Stimulated activated CD8-positive, alpha-beta memory T cell treated with anti-CD3 and anti-CD28 coated beads, Interleukin-15, amount 100 ng/mL, for 48 hours (primary cell): ENCODE data around the gene LGALS1.
A peak's percentile ranks its signal among the peaks of the same experiment; 100 is the strongest.

Source experiments
- DNase-seq, 2 donors: peaks; one replicate each; pipeline ENCODE4 v3.0.0-alpha.2; 2020; ENCODE audit warnings: low read depth in 2 of 2

The LGALS1 gene

DNA sequence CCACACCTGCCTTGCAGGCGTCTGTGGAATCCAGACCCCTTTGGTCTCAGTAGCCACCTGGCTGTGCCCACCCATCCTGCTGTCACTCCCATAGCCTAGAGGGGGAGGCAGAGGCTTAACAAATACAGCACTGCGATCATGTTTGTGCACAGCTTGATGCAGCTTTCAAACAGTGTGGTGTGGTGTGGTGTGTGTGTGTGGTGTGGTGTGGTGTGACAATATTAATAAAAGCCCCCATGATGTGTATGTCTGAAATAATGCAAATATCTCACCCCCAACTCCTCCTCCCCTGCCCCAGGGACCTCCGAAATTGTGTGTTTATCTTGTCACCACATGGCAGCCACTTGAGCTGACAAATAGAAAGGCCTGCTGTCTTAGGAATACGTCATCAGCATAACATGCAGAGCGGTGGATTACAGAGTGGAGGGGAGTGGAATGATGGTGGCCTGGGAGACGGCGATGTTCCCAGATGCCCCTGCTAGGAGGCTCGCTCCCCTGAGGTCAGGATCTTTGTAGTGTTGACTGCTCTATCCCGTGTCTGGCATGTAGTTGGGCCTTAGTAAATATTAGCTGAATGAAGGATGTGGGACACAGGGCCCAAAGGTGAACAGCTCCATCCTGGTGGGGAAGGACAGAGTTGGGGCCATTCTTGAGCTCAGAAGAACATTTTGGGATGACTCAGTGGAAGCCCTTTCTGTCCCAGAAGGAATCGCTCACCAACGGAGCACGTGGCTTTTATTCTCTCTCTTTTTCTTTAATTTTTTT, 14.1 kb upstream of the LGALS1 start:
- DNase-seq, result no peak

GRCh38 chr22:37662039-37662438, 13.4 kb upstream of the LGALS1 start:
- DNase-seq, result no peak

- no peak for DNase-seq
These were observed 11.8 kb upstream of the LGALS1 start for GRCh38 chr22:37663521-37664140.

GRCh38 chr22:37664249-37665101, 11.0 kb upstream of the LGALS1 start:
- DNase-seq, result no peak

- no peak for DNase-seq
These were observed 9.9 kb upstream of the LGALS1 start for GRCh38 chr22:37665487-37665886.

DNA sequence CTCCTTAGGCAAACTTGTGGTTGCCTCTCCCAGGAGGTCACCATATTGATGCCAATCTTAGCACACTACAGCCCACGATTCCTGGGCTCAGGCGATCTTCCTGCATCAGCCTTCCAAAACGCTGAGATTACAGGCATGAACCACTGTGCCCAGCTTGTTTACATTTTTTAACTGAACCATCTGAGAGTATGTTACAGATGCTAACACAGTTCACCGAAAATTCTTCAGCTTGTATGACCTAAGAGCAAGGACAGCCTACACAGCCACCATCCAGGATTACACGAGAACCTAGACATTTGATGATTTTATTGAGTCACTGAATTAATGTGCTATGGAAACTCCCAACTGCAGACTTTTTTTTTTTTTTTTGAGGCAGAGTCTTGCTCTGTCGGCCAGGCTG, 5.8 kb upstream of the LGALS1 start:
- no peak for DNase-seq

DNA sequence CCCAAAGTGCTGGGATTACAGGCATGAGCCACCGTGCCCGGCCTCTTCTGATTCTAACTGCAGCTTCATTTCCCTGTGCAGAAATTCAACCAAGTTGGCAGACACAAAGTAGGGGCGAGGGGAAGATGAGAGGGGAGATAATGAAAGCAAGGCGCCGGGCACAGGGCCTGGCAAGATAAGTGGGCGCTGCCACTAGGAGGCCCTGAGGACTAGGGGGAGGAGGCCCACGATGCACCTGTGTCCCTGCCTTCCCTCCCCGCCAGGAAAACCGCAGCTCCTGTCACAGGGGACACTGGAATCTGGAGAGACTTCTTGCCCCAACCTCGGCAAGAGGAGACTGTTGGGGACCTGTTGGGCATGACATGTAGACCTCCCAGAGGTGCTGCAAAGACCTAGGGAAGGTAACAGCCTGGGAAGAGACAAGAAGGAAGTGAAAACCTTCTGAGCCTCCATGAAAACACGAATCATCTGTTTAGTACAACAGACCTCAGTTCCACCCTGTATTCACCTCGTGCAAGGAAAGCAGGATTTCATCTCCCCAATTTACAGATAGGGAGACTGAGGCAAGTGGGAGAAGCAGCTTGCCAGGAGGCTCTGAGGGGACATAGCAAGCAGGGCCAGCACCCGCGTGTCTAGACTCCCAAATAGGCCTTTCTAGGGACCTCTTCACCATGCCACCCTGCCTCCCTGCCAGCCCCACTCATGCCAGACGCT, 3.1 kb upstream of the LGALS1 start:
- DNase-seq, result no peak

DNA sequence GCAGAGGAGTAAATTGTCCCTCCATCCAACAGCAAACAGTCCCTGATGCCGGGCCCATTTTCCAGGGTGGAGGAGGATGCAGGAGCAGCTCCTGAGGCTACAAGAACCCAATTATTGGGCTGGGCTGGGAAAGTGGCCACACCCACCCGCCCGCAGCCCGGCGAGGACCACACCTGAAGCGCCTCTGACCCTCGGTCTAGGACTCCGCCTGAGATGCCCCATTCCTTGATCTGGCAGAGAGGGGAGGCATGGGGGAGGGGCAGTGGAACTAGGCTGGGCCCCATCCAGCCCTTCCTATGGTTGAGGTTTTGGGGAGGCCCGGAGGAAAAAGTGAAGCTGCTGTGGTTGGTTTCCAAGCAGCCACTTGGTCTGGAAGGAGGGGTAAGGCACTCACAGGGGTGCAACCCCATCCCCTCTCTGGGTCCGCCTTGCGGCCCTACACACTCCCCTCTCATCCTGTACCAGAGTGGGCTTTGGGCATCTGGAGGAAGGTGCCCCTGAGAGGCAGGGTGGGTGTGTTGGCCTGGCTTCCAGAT, 2.4 kb upstream of the LGALS1 start:
- DNase-seq, result no peak

DNA sequence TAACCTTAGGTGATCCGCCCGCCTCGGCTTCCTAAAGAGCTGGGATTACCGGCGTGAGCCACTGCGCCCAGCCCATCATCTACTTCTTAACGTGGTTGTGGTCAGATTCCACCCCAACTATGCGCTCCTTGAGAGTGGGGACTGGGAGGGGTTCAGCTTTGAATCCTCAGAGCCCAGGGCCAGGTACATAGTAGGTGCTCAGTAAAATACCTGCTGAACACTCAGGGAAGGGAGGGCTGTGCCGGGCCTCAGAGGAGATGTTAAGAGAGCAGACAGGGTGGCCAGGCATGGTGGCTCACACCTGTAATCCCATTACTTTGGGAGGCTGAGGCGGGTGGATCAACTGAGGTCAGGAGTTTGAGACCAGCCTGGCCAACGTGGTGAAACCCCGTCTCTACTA, 1.2 kb upstream of the LGALS1 start:
- no peak for DNase-seq

GRCh38 chr22:37675930-37676735, 697 bp downstream of the LGALS1 start:
- no peak for DNase-seq

DNA sequence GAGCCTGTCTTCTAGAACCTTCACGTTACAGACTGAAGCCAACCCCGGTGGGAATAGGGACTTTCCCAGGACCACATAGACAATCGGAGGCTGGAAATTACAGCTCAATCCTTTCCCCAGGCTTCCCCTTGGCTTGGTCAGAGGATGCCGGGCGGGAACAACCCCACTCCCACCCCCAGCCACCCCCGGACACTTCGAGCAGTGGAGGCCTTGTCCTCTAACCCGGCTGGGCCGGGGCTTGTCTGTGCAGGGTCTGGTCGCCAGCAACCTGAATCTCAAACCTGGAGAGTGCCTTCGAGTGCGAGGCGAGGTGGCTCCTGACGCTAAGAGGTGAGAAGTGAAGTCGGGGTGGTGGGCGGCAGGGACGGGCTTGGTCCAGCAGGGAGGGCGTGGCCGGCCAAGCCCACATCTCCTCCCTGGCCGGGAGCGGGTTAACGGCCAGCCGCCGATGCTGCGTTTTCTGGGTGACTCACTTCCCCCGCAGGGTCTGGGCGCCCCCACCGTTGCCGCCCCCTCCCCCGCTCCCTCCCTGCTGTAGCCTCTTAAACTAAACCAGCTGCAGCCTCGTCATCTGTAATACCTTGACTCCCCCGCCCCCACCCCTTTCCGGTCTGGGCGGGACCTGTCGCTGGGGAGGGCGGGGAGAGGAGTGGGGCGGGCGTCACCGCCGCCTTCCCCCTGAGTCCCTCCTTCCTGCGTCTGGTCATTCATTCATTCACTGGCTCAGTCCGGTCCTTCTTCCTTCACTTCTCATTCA, 1.5 kb downstream of the LGALS1 start:
- peak; percentile 85 to 92 for DNase-seq

DNA sequence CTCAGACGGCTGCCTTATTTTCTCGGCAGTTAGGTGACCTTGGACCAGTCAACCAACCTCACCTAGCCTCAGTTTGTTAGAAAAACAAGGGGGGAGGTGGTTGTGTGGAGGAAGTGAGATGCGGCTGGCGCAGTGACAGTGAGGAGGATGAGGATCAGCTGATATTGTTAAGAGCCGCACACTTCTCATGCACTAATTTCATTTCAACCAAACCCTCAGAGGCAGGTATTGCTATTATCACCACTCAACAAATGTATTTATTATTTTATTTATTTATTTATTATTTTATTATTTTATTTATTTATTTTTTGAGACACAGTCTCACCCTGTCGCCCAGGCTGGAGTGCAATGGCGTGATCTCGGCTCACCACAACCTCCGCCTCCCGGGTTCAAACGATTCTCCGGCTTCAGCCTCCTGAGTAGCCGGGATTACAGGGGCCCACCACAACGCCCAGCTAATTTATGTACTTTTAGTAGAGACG, 2.1 kb downstream of the LGALS1 start:
- DNase-seq, result no peak

DNA sequence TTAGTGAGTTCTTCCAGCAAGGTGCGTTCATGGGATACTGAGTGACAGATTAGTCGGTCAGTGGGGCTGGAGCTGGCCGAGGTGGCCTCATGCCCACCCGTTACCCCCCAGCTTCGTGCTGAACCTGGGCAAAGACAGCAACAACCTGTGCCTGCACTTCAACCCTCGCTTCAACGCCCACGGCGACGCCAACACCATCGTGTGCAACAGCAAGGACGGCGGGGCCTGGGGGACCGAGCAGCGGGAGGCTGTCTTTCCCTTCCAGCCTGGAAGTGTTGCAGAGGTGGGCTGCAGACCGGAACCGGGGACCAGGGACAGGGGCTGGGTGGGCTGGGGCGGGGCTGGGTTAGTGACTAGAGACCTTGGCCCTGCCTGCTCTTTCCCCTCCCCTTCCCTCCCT, 2.9 kb downstream of the LGALS1 start:
- no peak for DNase-seq

DNA sequence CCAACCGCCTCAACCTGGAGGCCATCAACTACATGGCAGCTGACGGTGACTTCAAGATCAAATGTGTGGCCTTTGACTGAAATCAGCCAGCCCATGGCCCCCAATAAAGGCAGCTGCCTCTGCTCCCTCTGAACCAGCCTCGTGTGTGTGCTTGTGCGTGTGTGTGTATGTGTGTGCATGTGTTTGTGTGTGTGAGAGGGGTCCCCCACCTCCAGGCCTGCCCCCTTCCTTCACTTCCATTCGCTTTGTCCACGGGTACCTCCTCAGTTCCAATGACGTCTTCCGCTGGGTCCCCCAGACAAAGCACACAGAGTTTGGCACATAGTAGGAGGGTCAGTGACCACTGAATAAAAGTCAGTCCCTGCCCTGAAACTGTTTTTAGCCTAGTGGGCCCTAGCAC, 4.2 kb downstream of the LGALS1 start:
- no peak for DNase-seq

GRCh38 chr22:37680191-37680851, 4.9 kb downstream of the LGALS1 start:
- no peak for DNase-seq

DNA sequence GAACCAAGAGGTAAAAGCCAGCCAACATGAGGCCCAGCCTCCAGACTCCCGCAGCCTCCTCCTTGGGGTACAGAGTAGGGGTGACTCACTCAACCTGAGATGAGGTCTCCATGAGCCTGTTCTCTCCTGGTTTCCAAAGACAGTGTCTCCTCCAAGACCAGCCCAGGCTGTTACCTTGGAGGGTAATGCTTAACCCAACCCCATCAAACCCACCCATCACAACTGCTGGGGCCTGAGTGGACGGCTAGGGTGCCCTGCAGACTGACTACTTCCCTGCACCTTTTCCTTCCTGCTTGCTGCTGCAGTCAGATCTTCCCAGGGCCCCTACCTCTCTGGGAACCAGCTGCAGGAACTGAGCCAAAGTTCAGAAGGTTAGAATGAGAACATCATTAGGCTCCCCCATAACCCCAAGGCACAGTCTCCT, 5.6 kb downstream of the LGALS1 start:
- DNase-seq, result no peak

GRCh38 chr22:37681556-37682049, 6.2 kb downstream of the LGALS1 start:
- peak; percentile 57 to 61 for DNase-seq

DNA sequence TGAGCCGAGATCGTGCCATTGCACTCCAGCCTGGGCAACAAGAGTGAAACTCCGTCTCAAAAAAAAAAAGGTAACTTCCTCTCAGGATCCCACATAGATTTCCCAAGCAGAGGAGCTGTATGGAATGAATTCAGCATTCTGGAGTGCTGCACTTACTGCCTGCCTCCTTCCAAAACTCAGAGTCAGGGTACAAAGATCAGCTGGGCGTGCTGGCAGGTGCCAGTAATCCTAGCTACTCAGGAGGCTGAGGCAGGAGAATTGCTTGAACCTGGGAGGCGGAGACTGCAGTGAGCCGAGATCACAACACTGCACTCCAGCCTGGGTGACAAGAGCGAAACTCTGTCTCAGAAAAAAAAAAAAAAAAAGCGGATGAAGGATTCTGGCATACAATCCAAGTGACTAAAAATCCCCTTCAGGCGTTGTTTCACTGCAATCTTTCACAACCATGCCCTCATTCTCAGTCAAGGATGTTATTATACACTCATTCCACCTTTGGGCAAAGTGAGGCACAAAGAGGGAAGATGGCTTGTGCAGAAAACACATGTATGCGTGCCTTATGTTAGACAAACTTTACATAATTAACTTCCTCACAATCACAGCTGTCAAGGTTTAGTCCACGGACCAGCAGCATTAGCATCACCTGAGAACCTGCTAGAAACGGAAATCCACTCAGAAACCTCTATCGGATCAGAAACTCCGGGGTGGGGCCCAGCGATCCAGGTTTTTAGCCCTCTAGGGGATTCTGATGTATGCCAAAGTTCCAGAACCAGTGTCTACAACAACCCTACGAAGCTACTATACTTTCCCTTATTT, 9.6 kb downstream of the LGALS1 start:
- no peak for DNase-seq
